SK-N-SH treated with all-trans-retinoic acid at 6 μM for 48 hours (cell line): ENCODE results near the gene PLXDC2.

Experiments used
- ATAC-seq: fragments of 200-7000 bp; cut with Tn5 transposase; 3 replicates; pipeline ENCODE4 v1.9.1; 2020; ENCODE audit warnings: mild to moderate bottlenecking, moderate library complexity
- ARNTL ChIP-seq: fragments of 450-650 bp; formaldehyde crosslinking; IDR thresholded peaks from 2 replicates; pipeline ENCODE4 v1.5.0; 2020; ENCODE audit warnings: low read depth, mild to moderate bottlenecking, moderate library complexity, borderline replicate concordance
- BACH2 ChIP-seq: fragments of 250-450 bp; sonication (Bioruptor Pico); IDR thresholded peaks from 2 replicates; pipeline ENCODE4 v1.9.0; 2021; ENCODE audit warnings: mild to moderate bottlenecking, borderline replicate concordance
- CSDC2 ChIP-seq: fragments of 250-450 bp; sonication (Bioruptor Pico); IDR thresholded peaks from 2 replicates; pipeline ENCODE4 v1.5.0; 2020; ENCODE audit warnings: mild to moderate bottlenecking, moderate library complexity
- ESRRG ChIP-seq: fragments of 250-450 bp; sonication (Bioruptor Pico); IDR thresholded peaks from 2 replicates; pipeline ENCODE4 v1.6.1; 2021; ENCODE audit warnings: mild to moderate bottlenecking
- GLIS3 ChIP-seq: fragments of 250-450 bp; sonication (Bioruptor Pico); IDR thresholded peaks from 2 replicates; pipeline ENCODE4 v1.5.0; 2020; ENCODE audit warnings: mild to moderate bottlenecking, moderate library complexity
- ISL1 ChIP-seq: fragments of 250-450 bp; sonication (Bioruptor Pico); IDR thresholded peaks from 2 replicates; pipeline ENCODE4 v2.1.2; 2022; ENCODE audit warnings: mild to moderate bottlenecking, moderate library complexity
- OSR1 ChIP-seq: fragments of 250-450 bp; sonication (Bioruptor Pico); IDR thresholded peaks from 2 replicates; pipeline ENCODE4 v1.8.0; 2022; ENCODE audit warnings: moderate library complexity, mild to moderate bottlenecking, inconsistent platforms
- PPARA ChIP-seq: fragments of 250-450 bp; sonication (Bioruptor Pico); IDR thresholded peaks from 2 replicates; pipeline ENCODE4 v1.5.0; 2020; ENCODE audit warnings: mild to moderate bottlenecking, borderline replicate concordance
- RARB ChIP-seq: fragments of 250-450 bp; sonication (Bioruptor Pico); IDR thresholded peaks from 2 replicates; pipeline ENCODE4 v1.8.0; 2021; ENCODE audit warnings: mild to moderate bottlenecking, moderate library complexity
- SNAI2 ChIP-seq: fragments of 250-450 bp; sonication (Bioruptor Pico); IDR thresholded peaks from 2 replicates; pipeline ENCODE4 v1.5.0; 2020; ENCODE audit warnings: mild to moderate bottlenecking, moderate library complexity
- TOX ChIP-seq: fragments of 250-450 bp; sonication (Bioruptor Pico); IDR thresholded peaks from 2 replicates; pipeline ENCODE4 v1.8.0; 2021; ENCODE audit warnings: mild to moderate bottlenecking, moderate library complexity, borderline replicate concordance
- ZFP3 ChIP-seq: fragments of 250-450 bp; sonication (Bioruptor Pico); IDR thresholded peaks from 2 replicates; pipeline ENCODE4 v1.5.0; 2020; ENCODE audit warnings: mild to moderate bottlenecking, moderate library complexity
- ZFP30 ChIP-seq: fragments of 450-650 bp; formaldehyde crosslinking; IDR thresholded peaks from 2 replicates; pipeline ENCODE4 v1.5.0; 2022; ENCODE audit warnings: mild to moderate bottlenecking, moderate library complexity
- ZNF565 ChIP-seq: fragments of 450-650 bp; formaldehyde crosslinking; conservative IDR thresholded peaks from 2 replicates; pipeline ENCODE4 v1.5.0; 2020; ENCODE audit warnings: low read depth, mild to moderate bottlenecking, moderate library complexity
- ZNF70 ChIP-seq: fragments of 450-650 bp; formaldehyde crosslinking; IDR thresholded peaks from 2 replicates; pipeline ENCODE4 v1.5.0; 2020; ENCODE audit warnings: mild to moderate bottlenecking, moderate library complexity
- ZNF8 ChIP-seq: fragments of 450-650 bp; formaldehyde crosslinking; IDR thresholded peaks from 2 replicates; pipeline ENCODE4 v1.5.0; 2020; ENCODE audit warnings: mild to moderate bottlenecking, moderate library complexity
- TF ChIP-seq, protein P1 (sequence below): fragments of 250-450 bp; sonication (Bioruptor Pico); IDR thresholded peaks from 2 replicates; pipeline ENCODE4 v1.8.0; 2020; ENCODE audit warnings: mild to moderate bottlenecking, moderate library complexity, borderline replicate concordance
- TF ChIP-seq, protein P2 (sequence below): fragments of 250-450 bp; sonication (Bioruptor Pico); IDR thresholded peaks from 2 replicates; pipeline ENCODE4 v1.8.0; 2021; ENCODE audit warnings: low read depth, mild to moderate bottlenecking, moderate library complexity, borderline replicate concordance
- TF ChIP-seq, protein P3 (sequence below): fragments of 250-450 bp; sonication (Bioruptor Pico); IDR thresholded peaks from 2 replicates; pipeline ENCODE4 v1.5.1; 2020; ENCODE audit warnings: low read depth, mild to moderate bottlenecking, moderate library complexity
- TF ChIP-seq, protein P4 (sequence below): fragments of 250-450 bp; sonication (Bioruptor Pico); IDR thresholded peaks from 2 replicates; pipeline ENCODE4 v1.5.0; 2020; ENCODE audit warnings: mild to moderate bottlenecking, moderate library complexity

Gene PLXDC2

DNA sequence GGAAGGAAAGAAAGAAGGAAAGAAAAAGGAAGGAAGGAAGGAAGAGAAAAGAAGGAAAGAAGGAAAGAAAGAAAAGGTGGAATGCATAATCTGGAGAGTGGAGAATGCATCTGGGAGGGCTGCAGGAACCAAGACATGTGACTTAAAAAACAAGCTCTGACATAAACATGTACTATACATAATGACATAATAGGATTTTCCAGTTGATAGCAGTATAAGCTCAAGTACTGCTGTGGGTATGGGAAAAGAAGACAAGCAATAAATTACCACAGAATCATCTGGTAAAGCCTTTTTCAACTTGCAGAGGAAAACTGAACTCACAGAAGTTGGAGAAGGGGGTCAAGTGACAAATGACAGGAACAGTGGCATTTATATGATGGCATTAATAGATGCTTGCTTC, 345.9 kb downstream of the PLXDC2 start (continued):
- TF ChIP-seq OSR1 (CRISPR knock-in tag) (no peak), CSDC2 (CRISPR knock-in tag) (no peak)
- TF ChIP-seq, protein P1, sequence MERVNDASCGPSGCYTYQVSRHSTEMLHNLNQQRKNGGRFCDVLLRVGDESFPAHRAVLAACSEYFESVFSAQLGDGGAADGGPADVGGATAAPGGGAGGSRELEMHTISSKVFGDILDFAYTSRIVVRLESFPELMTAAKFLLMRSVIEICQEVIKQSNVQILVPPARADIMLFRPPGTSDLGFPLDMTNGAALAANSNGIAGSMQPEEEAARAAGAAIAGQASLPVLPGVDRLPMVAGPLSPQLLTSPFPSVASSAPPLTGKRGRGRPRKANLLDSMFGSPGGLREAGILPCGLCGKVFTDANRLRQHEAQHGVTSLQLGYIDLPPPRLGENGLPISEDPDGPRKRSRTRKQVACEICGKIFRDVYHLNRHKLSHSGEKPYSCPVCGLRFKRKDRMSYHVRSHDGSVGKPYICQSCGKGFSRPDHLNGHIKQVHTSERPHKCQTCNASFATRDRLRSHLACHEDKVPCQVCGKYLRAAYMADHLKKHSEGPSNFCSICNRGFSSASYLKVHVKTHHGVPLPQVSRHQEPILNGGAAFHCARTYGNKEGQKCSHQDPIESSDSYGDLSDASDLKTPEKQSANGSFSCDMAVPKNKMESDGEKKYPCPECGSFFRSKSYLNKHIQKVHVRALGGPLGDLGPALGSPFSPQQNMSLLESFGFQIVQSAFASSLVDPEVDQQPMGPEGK (CRISPR knock-in tag): no peak

DNA sequence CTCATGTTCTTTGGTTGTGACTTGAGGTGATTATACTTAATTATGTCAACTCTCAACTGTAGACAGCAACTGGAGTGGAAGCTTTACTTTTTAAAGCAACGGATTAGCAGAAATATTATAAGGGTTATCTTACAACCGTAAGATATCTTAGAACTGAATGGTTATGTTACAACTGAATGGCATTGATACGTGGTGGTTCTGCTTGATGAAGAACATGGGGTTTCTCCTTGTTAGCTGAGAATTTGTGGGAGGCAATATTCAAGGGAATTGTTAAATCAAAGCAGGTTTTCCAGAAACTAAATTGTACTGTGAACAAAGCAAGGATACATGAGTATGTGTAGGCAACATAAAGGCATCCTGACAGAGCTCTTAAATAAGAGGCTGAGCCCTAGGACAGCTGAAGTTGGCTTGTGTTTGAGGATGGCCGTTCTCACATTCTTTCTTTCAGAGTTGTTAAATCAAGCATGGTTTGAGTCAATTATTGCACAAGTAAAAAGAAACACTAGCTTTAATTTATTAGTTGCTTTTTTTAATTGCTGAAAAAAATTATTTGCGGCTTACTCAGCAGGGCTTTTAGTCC, 350.0 kb downstream of the PLXDC2 start:
- no peak for ATAC-seq
- TF ChIP-seq TOX (CRISPR knock-in tag) (no peak), RARB (CRISPR knock-in tag) (no peak), ZNF70 (CRISPR knock-in tag) (no peak), ZNF565 (CRISPR knock-in tag) (no peak), CSDC2 (CRISPR knock-in tag) (no peak), ISL1 (CRISPR knock-in tag) (no peak), BACH2 (CRISPR knock-in tag) (no peak), ZFP30 (no peak)
- TF ChIP-seq, protein P2, sequence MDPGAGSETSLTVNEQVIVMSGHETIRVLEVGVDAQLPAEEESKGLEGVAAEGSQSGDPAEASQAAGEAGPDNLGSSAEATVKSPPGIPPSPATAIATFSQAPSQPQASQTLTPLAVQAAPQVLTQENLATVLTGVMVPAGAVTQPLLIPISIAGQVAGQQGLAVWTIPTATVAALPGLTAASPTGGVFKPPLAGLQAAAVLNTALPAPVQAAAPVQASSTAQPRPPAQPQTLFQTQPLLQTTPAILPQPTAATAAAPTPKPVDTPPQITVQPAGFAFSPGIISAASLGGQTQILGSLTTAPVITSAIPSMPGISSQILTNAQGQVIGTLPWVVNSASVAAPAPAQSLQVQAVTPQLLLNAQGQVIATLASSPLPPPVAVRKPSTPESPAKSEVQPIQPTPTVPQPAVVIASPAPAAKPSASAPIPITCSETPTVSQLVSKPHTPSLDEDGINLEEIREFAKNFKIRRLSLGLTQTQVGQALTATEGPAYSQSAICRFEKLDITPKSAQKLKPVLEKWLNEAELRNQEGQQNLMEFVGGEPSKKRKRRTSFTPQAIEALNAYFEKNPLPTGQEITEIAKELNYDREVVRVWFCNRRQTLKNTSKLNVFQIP (CRISPR knock-in tag): no peak
- TF ChIP-seq, protein P1 (CRISPR knock-in tag): no peak
- TF ChIP-seq, protein P3, sequence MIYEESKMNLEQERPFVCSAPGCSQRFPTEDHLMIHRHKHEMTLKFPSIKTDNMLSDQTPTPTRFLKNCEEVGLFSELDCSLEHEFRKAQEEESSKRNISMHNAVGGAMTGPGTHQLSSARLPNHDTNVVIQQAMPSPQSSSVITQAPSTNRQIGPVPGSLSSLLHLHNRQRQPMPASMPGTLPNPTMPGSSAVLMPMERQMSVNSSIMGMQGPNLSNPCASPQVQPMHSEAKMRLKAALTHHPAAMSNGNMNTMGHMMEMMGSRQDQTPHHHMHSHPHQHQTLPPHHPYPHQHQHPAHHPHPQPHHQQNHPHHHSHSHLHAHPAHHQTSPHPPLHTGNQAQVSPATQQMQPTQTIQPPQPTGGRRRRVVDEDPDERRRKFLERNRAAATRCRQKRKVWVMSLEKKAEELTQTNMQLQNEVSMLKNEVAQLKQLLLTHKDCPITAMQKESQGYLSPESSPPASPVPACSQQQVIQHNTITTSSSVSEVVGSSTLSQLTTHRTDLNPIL (CRISPR knock-in tag): no peak

DNA sequence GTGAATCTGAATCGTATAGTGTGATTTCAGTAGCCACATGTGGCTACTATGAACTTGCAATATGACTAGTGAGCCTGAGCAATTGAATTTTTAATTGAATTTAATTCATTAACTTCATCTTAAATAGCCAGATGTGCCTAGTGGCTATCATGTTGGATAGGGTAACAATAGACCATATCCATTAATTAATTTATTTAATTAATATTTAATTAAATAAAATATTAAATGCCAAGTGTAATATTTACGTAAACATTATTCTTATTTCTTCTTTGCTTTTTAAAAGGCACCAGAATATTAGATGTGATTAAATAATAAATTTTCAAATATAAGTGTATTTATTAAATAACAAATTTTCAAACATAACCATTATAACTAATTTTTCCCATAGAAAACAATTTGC, 354.4 kb downstream of the PLXDC2 start:
- no peak for TF ChIP-seq ZFP3 (CRISPR knock-in tag)
- no peak for TF ChIP-seq ISL1 (CRISPR knock-in tag)
- ATAC-seq: no peak

DNA sequence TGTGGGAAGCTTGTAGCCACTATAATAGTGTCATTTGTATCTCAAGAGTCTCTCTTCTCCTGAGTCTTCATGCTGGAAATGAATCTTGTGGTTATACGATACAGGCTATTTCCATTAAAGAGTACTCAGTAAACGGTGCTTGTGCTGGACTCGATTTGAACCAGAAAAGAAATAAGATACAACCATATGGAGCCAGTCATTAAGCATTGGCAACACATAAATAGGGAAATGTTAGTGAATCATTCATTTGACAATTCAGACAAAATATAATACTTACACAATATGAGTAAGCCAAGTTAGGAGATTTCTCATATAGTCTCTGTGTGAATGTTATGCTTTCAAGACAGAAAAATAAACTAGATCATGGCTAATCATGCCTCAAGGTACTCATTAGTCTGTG, 356.8 kb downstream of the PLXDC2 start:
- ATAC-seq: no peak
- TF ChIP-seq OSR1 (CRISPR knock-in tag): no peak
- TF ChIP-seq ARNTL (CRISPR knock-in tag): no peak
- TF ChIP-seq SNAI2 (CRISPR knock-in tag): no peak
- TF ChIP-seq GLIS3 (CRISPR knock-in tag): no peak
- TF ChIP-seq, protein P3 (CRISPR knock-in tag): no peak
- TF ChIP-seq, protein P4, sequence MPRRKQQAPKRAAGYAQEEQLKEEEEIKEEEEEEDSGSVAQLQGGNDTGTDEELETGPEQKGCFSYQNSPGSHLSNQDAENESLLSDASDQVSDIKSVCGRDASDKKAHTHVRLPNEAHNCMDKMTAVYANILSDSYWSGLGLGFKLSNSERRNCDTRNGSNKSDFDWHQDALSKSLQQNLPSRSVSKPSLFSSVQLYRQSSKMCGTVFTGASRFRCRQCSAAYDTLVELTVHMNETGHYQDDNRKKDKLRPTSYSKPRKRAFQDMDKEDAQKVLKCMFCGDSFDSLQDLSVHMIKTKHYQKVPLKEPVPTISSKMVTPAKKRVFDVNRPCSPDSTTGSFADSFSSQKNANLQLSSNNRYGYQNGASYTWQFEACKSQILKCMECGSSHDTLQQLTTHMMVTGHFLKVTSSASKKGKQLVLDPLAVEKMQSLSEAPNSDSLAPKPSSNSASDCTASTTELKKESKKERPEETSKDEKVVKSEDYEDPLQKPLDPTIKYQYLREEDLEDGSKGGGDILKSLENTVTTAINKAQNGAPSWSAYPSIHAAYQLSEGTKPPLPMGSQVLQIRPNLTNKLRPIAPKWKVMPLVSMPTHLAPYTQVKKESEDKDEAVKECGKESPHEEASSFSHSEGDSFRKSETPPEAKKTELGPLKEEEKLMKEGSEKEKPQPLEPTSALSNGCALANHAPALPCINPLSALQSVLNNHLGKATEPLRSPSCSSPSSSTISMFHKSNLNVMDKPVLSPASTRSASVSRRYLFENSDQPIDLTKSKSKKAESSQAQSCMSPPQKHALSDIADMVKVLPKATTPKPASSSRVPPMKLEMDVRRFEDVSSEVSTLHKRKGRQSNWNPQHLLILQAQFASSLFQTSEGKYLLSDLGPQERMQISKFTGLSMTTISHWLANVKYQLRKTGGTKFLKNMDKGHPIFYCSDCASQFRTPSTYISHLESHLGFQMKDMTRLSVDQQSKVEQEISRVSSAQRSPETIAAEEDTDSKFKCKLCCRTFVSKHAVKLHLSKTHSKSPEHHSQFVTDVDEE: no peak
- TF ChIP-seq ZNF8 (CRISPR knock-in tag): no peak
- no peak for TF ChIP-seq RARB (CRISPR knock-in tag)
- TF ChIP-seq, protein P1 (CRISPR knock-in tag): no peak
- TF ChIP-seq PPARA (CRISPR knock-in tag): no peak
- no peak for TF ChIP-seq BACH2 (CRISPR knock-in tag)
- TF ChIP-seq, protein P2 (CRISPR knock-in tag): no peak
- TF ChIP-seq ZFP3 (CRISPR knock-in tag): no peak
- no peak for TF ChIP-seq ZFP30
- no peak for TF ChIP-seq ESRRG (CRISPR knock-in tag)
